Heart right ventricle (tissue), 16 donors: Measurements from ENCODE around the gene TINAG. TPM values are rescaled to one million over a fixed set of nuclear protein-coding genes. Genes with fewer than 3 reads are reported as not detected.

Experiments used
- ATAC-seq, 8 donors: fragments of 200-7000 bp; cut with Tn5 transposase; one replicate each; pipeline ENCODE4 v1.9.1; 2020; ENCODE audit warnings: mild to moderate bottlenecking in 8 of 8, moderate library complexity in 8 of 8, moderate number of reproducible peaks in 1 of 8
- DNase-seq, 2 donors: peaks; one replicate each; pipeline ENCODE4 v3.0.0-alpha.2; 2020
- H3K27ac ChIP-seq, 10 donors: fragments of 200-600 bp; sonication (generic) in 2 of 10; one replicate each; pipeline versions ENCODE4 v1.5.0 to v1.8.0; 2020 to 2022; ENCODE audit warnings: mild to moderate bottlenecking in 3 of 10
- H3K27me3 ChIP-seq, 7 donors: fragments of 200-600 bp; one replicate each; pipeline ENCODE4 v1.8.0; 2021 to 2022; ENCODE audit warnings: mild to moderate bottlenecking in 2 of 7
- H3K36me3 ChIP-seq, 9 donors: fragments of 200-600 bp; sonication (generic) in 1 of 9; one replicate each; pipeline versions ENCODE4 v1.5.0 to v1.8.0; 2020 to 2022; ENCODE audit warnings: mild to moderate bottlenecking in 2 of 9
- H3K4me1 ChIP-seq, 9 donors: fragments of 200-600 bp; sonication (generic) in 1 of 9; one replicate each; pipeline versions ENCODE4 v1.5.0 to v1.8.0; 2020 to 2022; ENCODE audit warnings: mild to moderate bottlenecking in 4 of 9
- H3K4me3 ChIP-seq, 10 donors: fragments of 200-600 bp; sonication (generic) in 2 of 10; one replicate each; pipeline versions ENCODE4 v1.5.0 to v1.8.0; 2020 to 2022; ENCODE audit warnings: mild to moderate bottlenecking in 7 of 10, moderate library complexity in 2 of 10
- H3K9me3 ChIP-seq, 11 donors: fragments of 200-600 bp in 10 of 11; sonication (generic) in 2 of 11; one replicate each; pipeline versions ENCODE4 v1.5.0 to v1.8.0; 2013 to 2022; ENCODE audit warnings: mild to moderate bottlenecking in 2 of 11, control low read depth in 1 of 11, moderate library complexity in 1 of 11
- CTCF ChIP-seq, 9 donors: fragments of 200-600 bp; sonication (generic) in 2 of 9; IDR thresholded peaks; one replicate each; pipeline versions ENCODE4 v1.5.0 to v1.8.0; 2021 to 2022; ENCODE audit warnings: antibody characterized with exemption in 9 of 9, mild to moderate bottlenecking in 5 of 9, moderate library complexity in 1 of 9
- WGBS, 2 donors: extraction: QIAGEN DNeasy Blood & Tissue Kit; methylation state at CpG; one replicate each; pipeline ENCODE4 v1.1.7; 2013; ENCODE audit warnings: inconsistent platforms in 1 of 2; 5-methylcytosine and 5-hydroxymethylcytosine counted together
- intact Hi-C, 10 donors: fragments of 100-400 bp; cut with DNase I; formaldehyde crosslinking; loops; one replicate each; pipeline versions ENCODE4 v1.11.1 to v1.14.2; 2022
- polyA plus RNA-seq, 2 donors: library from polyadenylated mRNA; stranded (reverse); fragments of 200-250 nt; gene quantifications; one replicate each; pipeline ENCODE4 v1.2.3, GENCODE V29; 2013
- total RNA-seq, 10 donors: library from RNA; stranded (reverse); fragmentation: NEBNext Ultra II Directional in 3 of 10; extraction: Animal tissue kit (Norgen Biotek cat#: 25700) in 3 of 10; gene quantifications; one replicate each; pipeline versions ENCODE4 v1.2.1 to v1.2.4, GENCODE V29; 2021 to 2023
- donor health status: Arrhythmogenic right ventricular cardiomyopathy.
- donor health status: ischemic (EF 13 %, LVEDD 7.1; RV severe dilation, severe dysfunction).
- donor health status: healthy with polysubstance abuse.
- donor health status: DM: no; HTN: yes; CAD: no.
- donor health status: DM: no; HTN: no; CAD: no.
- donor health status: ischemic (EF 25% LVEDD 6.9; RV normal size, moderate dysfunction).
- donor health status: ischemic (EF 25% LVEDD 5.7; RV mildly dilated, moderate dysfunction).
- donor health status: healthy.
- donor health status: DM: yes; HTN: yes; CAD: no.
- donor health status: Ischemic cardiomyopathy.
- donor health status: ischemic (EF 35%, LVEDD 5.7; RV mildly dilated, moderate dysfunction).
- donor health status: nonischemic (EF 11% LVEDD 7.7; RV severe dilation, severe dysfunction).
- donor health status: DM: yes; HTN: yes; CAD: no.
- donor health status: PGD.
- donor health status: ischemic (EF 29% LVEDD 5.4; RV normal size, mild dysfunction).
- donor health status: nonischemic (EF 23%, LVEDD 6.1; RV moderate dilation, normal function).

TINAG gene
- total and polyA plus RNA-seq, 12 donors, result 0.04 to 1.0 (median 0.30) TPM; not detected in 2

GRCh38 chr6:54264581-54265272 is 43.5 kb upstream of the TINAG start:
- no peaks in the 10 kb centered on the region for H3K36me3 ChIP-seq
- no peaks in the 10 kb centered on the region for H3K9me3 ChIP-seq
- H3K4me3 ChIP-seq, result no peak overlapping the region
- DNase-seq, result no peak
- intact Hi-C loops, result loop anchor here in 6 of 10 donors (1.0 to 10.0 kb wide), 3 partner anchors 24 to 280 kb away; no protein-coding TSS in a partner anchor
- no peaks in the 10 kb centered on the region for H3K27me3 ChIP-seq
- ATAC-seq, result no peak
- 93 to 95% methylated on average over 4 of the region's 4 CpGs for WGBS, 2 donors
- H3K27ac ChIP-seq, result no peak overlapping the region
- peaks cover 0 to 16% (median 0%) of the 10 kb centered on the region in 9 donors for H3K4me1 ChIP-seq
- no peak for TF ChIP-seq CTCF (IDR thresholded peaks at IDR 0.05)

GRCh38 chr6:54266400-54266923 is 41.8 kb upstream of the TINAG start:
- TF ChIP-seq CTCF (IDR thresholded peaks at IDR 0.05), result peak in 1 of 9 donors; percentile 9
- H3K4me3 ChIP-seq, result no peak overlapping the region
- no peak overlapping the region for H3K27ac ChIP-seq
- H3K36me3 ChIP-seq, result no peaks in the 10 kb centered on the region
- intact Hi-C loops, result loop anchor here in 6 of 10 donors (5.0 to 10.0 kb wide), 2 partner anchors 279 to 282 kb away; no protein-coding TSS in a partner anchor
- H3K4me1 ChIP-seq, result peaks cover 0 to 9% (median 0%) of the 10 kb centered on the region in 9 donors
- DNase-seq (no peak), ATAC-seq (peak in 5 of 8 donors; percentile 25 to 83 (median 47))
- H3K27me3 ChIP-seq, result no peaks in the 10 kb centered on the region
- no peaks in the 10 kb centered on the region for H3K9me3 ChIP-seq
- WGBS, 2 donors, result 39 to 47% methylated on average over 5 of the region's 5 CpGs

GRCh38 chr6:54267798-54268197 is 40.4 kb upstream of the TINAG start:
- TF ChIP-seq CTCF (IDR thresholded peaks at IDR 0.05), result peak in 7 of 9 donors; percentile 27 to 52 (median 38)
- no peaks in the 10 kb centered on the region for H3K36me3 ChIP-seq
- H3K27me3 ChIP-seq, result no peaks in the 10 kb centered on the region
- 54 to 60% methylated on average over 2 of the region's 2 CpGs for WGBS, 2 donors
- H3K9me3 ChIP-seq, result no peaks in the 10 kb centered on the region
- intact Hi-C loops, result loop anchor here in 6 of 10 donors (5.0 to 10.0 kb wide), 2 partner anchors 280 to 283 kb away; no protein-coding TSS in a partner anchor
- H3K4me1 ChIP-seq, result peaks cover 0 to 9% (median 0%) of the 10 kb centered on the region in 9 donors
- no peak for DNase-seq
- H3K4me3 ChIP-seq, result no peak overlapping the region
- H3K27ac ChIP-seq, result no peak overlapping the region
- no peak for ATAC-seq

- 79 to 80% methylated on average over 6 of the region's 6 CpGs for WGBS, 2 donors
- TF ChIP-seq CTCF (IDR thresholded peaks at IDR 0.05), result no peak
- intact Hi-C loops, result loop anchor here in 1 of 10 donors (10.0 kb wide), 1 partner anchor 289 kb away; no protein-coding TSS in a partner anchor
- Histone ChIP-seq H3K27me3 (no peaks in the 10 kb centered on the region), H3K27ac (no peak overlapping the region), H3K36me3 (no peaks in the 10 kb centered on the region), H3K9me3 (no peaks in the 10 kb centered on the region), H3K4me3 (no peak overlapping the region), H3K4me1 (no peaks in the 10 kb centered on the region)
- DNase-seq (no peak), ATAC-seq (peak in 3 of 8 donors; percentile 25 to 65 (median 53))
Observed at GRCh38 chr6:54273214-54273820, 34.9 kb upstream of the TINAG start.
